ENCODE data around the gene RNASE9. TPM values are rescaled to one million over a fixed set of nuclear protein-coding genes. Genes with fewer than 3 reads are reported as not detected.

The RNASE9 gene
- total RNA-seq: not detected in 2 replicates

DNA sequence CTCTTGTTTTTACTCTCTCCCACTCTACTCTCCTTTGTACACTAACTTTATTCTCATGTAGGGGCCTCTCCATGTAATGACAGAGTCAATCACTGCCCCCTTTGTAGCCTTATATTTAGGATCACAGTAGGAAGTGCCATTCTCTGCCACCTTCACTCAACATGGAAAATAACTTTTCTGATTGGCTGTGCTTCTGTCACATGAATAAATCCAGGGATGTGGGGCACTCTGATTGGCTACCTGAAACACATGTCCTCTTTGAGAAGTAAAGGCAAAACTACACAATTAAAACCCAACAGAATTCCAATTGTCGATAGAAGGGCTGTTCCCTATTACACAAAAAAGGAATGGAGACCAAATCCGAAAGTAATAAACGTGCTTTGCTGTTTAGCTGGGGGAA, at the start of gene RNASE9:
RNASE9 (minus strand) TSS at position 87 of the 400 bp plus-strand sequence.

DNA sequence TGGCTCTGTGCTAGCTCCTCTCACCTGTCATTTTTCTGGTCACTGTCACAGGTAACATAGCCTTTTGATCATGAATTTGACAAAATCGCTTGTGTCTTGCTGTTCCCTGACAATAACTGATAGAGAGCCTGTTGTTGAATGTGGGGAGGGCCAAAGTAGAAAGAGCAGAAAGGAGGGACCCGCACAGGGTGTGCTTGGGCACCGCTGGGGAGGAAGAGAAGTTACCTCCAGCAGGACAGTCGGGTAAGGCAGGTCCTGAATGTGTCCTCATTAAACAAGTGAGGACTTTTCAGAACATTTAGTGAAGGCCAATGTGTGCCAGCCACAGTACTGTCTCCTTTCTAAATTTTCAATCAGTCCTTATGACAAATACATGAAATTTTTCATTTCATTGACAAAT, 30.4 kb upstream of the RNASE9 start, which contains the start of gene RNASE12:
RNASE12 (minus strand) TSS at position 142 of the 400 bp plus-strand sequence. CDS start 653 bp downstream, outside the sequence.

DNA sequence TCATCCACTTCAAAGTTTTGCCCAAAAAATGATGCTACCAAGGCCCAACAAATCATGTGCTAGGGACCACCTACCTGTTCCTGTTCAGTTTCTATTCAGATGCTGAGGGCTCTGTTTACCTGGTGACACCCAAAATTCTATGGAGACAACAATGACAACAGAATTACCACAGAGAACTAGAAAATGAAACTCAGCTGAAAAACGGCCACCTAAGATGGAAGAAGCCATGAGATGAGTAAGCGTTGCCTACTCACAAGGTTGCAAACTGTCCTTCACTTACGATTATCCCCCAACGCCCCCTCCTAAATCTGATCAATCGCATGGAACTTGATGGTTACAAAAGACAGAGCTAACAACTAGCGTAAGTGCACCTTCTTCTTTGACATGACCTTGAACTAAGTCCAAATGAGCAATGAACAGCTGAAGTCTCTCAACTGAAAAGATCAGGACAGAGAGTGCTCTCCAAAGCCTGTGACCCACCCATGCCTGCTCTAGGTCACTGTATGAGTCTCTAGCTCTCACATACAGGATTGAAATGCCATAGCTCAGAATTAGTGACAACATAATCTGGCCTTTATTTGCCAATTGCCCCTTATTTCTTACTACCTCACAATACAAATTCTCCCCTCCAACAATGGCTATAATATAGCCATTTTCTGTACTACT, 26.8 kb upstream of the RNASE9 start, which contains the start of gene RNASE11:
RNASE11 (minus strand) TSS at position 513 of the 666 bp plus-strand sequence.

Other genes starting within 250 kb of the RNASE9 start
- 51.2 and 60.2 TPM in 2 replicates for gene CCNB1IP1, start 227.8 kb downstream of the RNASE9 start, total RNA-seq
- gene PARP2, start 217.4 kb downstream of the RNASE9 start, total RNA-seq: 11.5 and 22.1 TPM in 2 replicates
- gene TEP1, start 147.5 kb downstream of the RNASE9 start, total RNA-seq: 15.1 and 27.4 TPM in 2 replicates
- 0.11 and 0.12 TPM in 2 replicates for gene KLHL33, start 124.9 kb downstream of the RNASE9 start, total RNA-seq
- 46.5 and 51.5 TPM in 2 replicates for gene OSGEP, start 106.2 kb downstream of the RNASE9 start, total RNA-seq
- gene APEX1, start 105.8 kb downstream of the RNASE9 start, total RNA-seq: 79.0 and 82.6 TPM in 2 replicates
- 28.1 and 39.4 TPM in 2 replicates for gene PIP4P1, start 99.6 kb downstream of the RNASE9 start, total RNA-seq
- gene PNP, start 91.6 kb downstream of the RNASE9 start, total RNA-seq: 39.4 and 48.6 TPM in 2 replicates
- gene RNASE10, start 55.5 kb downstream of the RNASE9 start, total RNA-seq: not detected in 2 replicates
- gene RNASE11, start 27.0 kb upstream of the RNASE9 start, total RNA-seq: not detected in 2 replicates
- gene RNASE12, start 30.3 kb upstream of the RNASE9 start, total RNA-seq: not detected in 2 replicates
- gene OR6S1, start 80.6 kb upstream of the RNASE9 start, total RNA-seq: not detected in 2 replicates
- gene RNASE4, start 123.5 kb upstream of the RNASE9 start, total RNA-seq: 15.8 and 21.6 TPM in 2 replicates
- 5.3 and 5.4 TPM in 2 replicates for gene ANG, start 127.7 kb upstream of the RNASE9 start, total RNA-seq
- not detected in 2 replicates for gene EDDM3A, start 184.8 kb upstream of the RNASE9 start, total RNA-seq
- gene EDDM3B, start 207.4 kb upstream of the RNASE9 start, total RNA-seq: not detected in 2 replicates
- not detected in 2 replicates for gene RNASE6, start 220.2 kb upstream of the RNASE9 start, total RNA-seq
- gene RNASE1, start 241.8 kb upstream of the RNASE9 start, total RNA-seq: 0.22 TPM in 1 of 2 replicates, not detected in the other